AG04450 (cell line): Measurements from ENCODE around the gene WDTC1. TPM values are rescaled to one million over a fixed set of nuclear protein-coding genes. Genes with fewer than 3 reads are reported as not detected.
"Not testable (repeated sequence)": the region's sequence is repeated elsewhere in the genome, so short reads cannot be mapped to it uniquely, and the experiment has no call there.

Experiments used
- CTCF ChIA-PET: fragments of 300-600, 350-600 bp; formaldehyde crosslinking; extraction: SDS; loops from one replicate; lab custom pipeline; 2022; ENCODE audit warnings: antibody characterized with exemption, inconsistent platforms; lab: Charles Lee
- POLR2A ChIA-PET: fragments of 350-600 bp; formaldehyde crosslinking; extraction: SDS; loops from one replicate; lab custom pipeline; 2021; ENCODE audit warnings: antibody characterized with exemption, inconsistent platforms; lab: Yijun Ruan, JAX
- DNase-seq: peaks from one replicate; pipeline ENCODE4 v3.0.0-alpha.2; 2011; ENCODE audit warnings: low read depth, low spot score
- H3K27ac ChIP-seq: one replicate; pipeline ENCODE4 v1.5.1; 2012; ENCODE audit warnings: low read depth, low read length, control low read depth
- H3K27me3 ChIP-seq: one replicate; pipeline ENCODE4 v1.6.0; 2012; ENCODE audit warnings: low read length; ENCODE audit not compliant: control insufficient read depth, insufficient read depth
- H3K4me3 ChIP-seq: 2 replicates; pipeline ENCODE4 v1.5.1; 2011; ENCODE audit warnings: mild to moderate bottlenecking, low read depth, low read length, control low read depth
- H3K9me3 ChIP-seq: 2 replicates; pipeline ENCODE4 v1.5.1; 2012; ENCODE audit warnings: low read length; ENCODE audit not compliant: control insufficient read depth, insufficient read depth
- polyA plus RNA-seq: library from polyadenylated mRNA; depleted of rRNA; stranded (reverse); fragments of >200 nt; gene quantifications from 2 replicates; pipeline ENCODE4 v1.2.3, GENCODE V29; 2011
- TF ChIP-seq, protein P1 (sequence below): IDR thresholded peaks from 2 replicates; pipeline ENCODE4 v1.5.1; 2011; ENCODE audit warnings: low read depth, low read length, control low read depth, inconsistent platforms

WDTC1 gene
- polyA plus RNA-seq, 1 experiment, result 7.1 TPM

DNA sequence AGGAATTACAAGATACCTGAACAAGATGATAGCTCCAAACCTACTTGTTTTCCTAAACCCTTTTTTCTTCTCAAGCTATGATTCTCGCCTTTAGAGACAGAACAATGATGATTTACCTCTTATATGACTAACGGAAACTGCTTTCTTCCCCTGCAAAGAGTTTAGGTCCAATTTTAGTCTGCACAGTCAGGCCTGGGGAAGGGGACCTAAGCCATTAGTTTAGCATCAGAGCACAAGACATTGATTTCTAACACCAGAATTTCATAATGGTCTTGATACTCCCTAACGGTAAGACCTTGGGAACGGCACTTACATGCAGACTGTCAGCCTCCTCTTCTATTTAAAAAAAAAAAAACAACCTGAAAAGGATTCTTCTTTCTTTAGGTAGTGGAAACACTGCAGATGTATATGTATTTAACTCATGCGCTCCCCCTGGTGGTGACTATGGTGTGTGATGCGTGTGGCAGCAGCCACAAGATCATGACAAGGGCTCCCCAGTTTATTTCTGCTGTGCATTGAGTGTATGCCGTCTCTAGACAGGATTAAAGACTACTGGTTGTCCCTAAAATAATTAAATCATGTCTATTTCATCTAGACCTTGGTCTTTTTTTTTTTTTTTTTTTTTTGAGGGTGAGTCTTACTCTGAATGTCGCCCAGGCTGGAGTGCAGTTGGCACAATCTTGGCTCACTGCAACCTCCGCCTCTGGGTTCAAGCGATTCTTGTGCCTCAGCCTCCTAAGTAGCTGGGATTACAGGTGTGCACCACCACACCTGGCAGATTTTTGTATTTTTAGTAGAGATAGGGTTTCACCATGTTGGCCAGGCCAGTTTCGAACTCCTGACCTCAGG is 50.2 kb downstream of the WDTC1 start:
- ChIA-PET POLR2A (interaction anchor here (0.9 kb wide), 1 partner anchor 65 kb away, joined by 3 read pairs; no protein-coding TSS in a partner anchor), CTCF (interaction anchor here (0.6 to 7.2 kb wide), 31 partner anchors 12 to 375 kb away, joined by 3 to 112 read pairs (median 4); partner anchors contain the start of gene SLC9A1)
- H3K9me3 ChIP-seq, result no peaks in the 10 kb centered on the region
- no peak overlapping the region for H3K4me3 ChIP-seq
- H3K27me3 ChIP-seq, result no peaks in the 10 kb centered on the region
- DNase-seq, result peak; percentile 53
- H3K27ac ChIP-seq, result no peak overlapping the region
- TF ChIP-seq, protein P1, sequence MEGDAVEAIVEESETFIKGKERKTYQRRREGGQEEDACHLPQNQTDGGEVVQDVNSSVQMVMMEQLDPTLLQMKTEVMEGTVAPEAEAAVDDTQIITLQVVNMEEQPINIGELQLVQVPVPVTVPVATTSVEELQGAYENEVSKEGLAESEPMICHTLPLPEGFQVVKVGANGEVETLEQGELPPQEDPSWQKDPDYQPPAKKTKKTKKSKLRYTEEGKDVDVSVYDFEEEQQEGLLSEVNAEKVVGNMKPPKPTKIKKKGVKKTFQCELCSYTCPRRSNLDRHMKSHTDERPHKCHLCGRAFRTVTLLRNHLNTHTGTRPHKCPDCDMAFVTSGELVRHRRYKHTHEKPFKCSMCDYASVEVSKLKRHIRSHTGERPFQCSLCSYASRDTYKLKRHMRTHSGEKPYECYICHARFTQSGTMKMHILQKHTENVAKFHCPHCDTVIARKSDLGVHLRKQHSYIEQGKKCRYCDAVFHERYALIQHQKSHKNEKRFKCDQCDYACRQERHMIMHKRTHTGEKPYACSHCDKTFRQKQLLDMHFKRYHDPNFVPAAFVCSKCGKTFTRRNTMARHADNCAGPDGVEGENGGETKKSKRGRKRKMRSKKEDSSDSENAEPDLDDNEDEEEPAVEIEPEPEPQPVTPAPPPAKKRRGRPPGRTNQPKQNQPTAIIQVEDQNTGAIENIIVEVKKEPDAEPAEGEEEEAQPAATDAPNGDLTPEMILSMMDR, result peak; percentile 82

DNA sequence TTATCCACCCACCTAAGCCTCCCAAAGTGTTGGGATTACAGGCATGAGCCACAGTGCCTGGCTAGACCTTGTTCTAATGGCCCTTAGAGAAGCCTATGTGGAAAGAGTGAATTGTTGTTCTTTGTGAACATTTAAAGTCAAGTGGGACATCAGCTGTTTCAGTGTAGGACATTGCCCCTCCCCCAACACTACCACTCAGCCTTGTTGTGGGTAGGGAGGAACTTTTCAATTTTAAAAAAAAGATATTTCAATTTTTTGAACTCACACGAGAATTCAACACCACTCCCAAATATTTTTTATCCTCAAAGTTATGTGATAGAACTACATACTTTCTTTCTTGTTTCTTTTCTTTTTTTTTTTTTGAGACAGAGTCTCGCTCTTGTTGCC is 50.8 kb downstream of the WDTC1 start:
- TF ChIP-seq, protein P1, result no peak
- Histone ChIP-seq H3K4me3 (no peak overlapping the region), H3K27me3 (no peaks in the 10 kb centered on the region), H3K9me3 (no peaks in the 10 kb centered on the region), H3K27ac (no peak overlapping the region)
- DNase-seq, result no peak
- ChIA-PET POLR2A (no interaction called here), CTCF (interaction anchor here (0.6 to 7.2 kb wide), 15 partner anchors 13 to 375 kb away, joined by 3 to 112 read pairs (median 6); no protein-coding TSS in a partner anchor)

DNA sequence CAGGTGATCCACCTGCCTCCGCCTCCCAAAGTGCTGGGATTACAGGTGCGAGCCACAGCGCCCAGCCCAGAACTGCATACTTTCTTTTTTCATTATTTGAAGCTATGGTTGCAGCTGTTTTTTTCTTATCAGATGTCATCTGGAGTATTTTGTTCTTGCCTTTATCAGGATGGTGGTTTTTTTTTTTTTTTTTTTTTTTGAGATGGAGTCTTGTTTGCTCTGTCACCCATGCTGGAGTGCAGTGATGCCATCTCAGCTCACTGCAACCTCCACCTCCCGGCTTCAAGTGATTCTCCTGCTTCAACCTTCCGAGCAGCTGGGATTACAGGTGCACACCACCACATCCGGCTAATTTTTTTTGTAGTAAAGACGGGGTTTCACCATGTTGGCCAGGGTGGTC is 51.4 kb downstream of the WDTC1 start:
- not testable (repeated sequence) for H3K27me3 ChIP-seq, H3K27ac ChIP-seq, H3K9me3 ChIP-seq, DNase-seq, H3K4me3 ChIP-seq
- ChIA-PET POLR2A (interaction anchor here (0.7 kb wide), 1 partner anchor 313 kb away, joined by 8 read pairs; no protein-coding TSS in a partner anchor), CTCF (interaction anchor here (0.6 to 7.2 kb wide), 12 partner anchors 12 to 241 kb away, joined by 3 to 112 read pairs (median 4); no protein-coding TSS in a partner anchor)

DNA sequence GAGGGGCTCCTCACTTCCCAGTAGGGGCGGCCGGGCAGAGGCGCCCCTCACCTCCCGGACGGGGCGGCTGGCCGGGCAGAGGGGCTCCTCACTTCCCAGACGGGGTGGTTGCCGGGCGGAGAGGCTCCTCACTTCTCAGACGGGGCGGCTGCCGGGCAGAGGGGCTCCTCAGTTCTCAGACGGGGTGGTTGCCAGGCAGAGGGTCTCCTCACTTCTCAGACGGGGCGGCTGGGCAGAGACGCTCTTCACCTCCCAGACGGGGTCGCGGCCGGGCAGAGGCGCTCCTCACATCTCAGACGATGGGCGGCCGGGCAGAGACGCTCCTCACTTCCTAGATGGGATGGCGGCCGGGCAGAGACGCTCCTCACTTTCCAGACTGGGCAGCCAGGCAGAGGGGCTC is 54.7 kb downstream of the WDTC1 start:
- H3K27ac ChIP-seq, H3K27me3 ChIP-seq, DNase-seq, H3K9me3 ChIP-seq, CTCF ChIA-PET, POLR2A ChIA-PET, H3K4me3 ChIP-seq: not testable (repeated sequence)

DNA sequence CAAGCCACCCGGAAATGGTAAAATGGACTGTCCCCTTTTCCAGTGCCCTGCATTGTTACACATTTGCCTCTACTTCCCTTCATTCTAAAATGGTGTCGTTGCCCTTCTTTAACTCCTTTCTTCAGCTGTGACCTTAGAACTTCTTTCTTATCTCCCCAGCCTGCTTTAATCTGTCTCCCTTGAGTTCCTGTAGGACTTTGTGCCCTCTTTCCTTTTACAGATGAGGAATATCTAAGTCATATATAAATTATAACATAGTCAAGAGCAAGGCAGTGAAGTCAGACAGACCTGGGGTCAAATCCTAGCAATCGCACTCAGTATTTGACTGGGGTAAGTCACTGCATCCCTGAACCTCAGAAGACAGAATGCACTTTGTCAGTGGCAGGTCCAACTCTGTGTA is 56.1 kb downstream of the WDTC1 start:
- Histone ChIP-seq H3K27ac (no peak overlapping the region), H3K4me3 (no peak overlapping the region), H3K27me3 (no peaks in the 10 kb centered on the region), H3K9me3 (no peaks in the 10 kb centered on the region)
- no peak for DNase-seq
- ChIA-PET CTCF (no interaction called here), POLR2A (no interaction called here)
- TF ChIP-seq, protein P1, result no peak

DNA sequence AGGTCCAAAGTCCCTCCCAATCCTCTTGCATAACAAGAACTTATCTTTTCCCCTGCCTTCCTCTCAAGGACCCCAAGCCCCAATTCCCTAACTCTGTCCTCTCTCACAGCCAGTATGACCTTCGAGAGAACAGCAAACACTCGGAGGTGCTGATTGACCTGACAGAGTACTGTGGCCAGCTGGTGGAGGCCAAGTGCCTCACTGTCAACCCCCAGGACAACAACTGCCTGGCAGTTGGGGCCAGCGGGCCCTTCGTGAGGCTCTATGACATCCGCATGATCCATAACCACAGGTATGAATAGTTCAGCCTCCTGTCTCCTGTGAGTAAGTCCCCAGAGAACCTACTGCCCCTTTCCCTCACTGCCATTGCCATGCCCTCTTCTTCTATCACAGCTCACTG is 57.7 kb downstream of the WDTC1 start:
- ChIA-PET CTCF (interaction anchor here (0.8 to 1.1 kb wide), 2 partner anchors 12 to 192 kb away, joined by 5 to 9 read pairs; no protein-coding TSS in a partner anchor), POLR2A (interaction anchor here (0.7 kb wide), 1 partner anchor 92 kb away, joined by 4 read pairs; no protein-coding TSS in a partner anchor)
- no peak for DNase-seq
- Histone ChIP-seq H3K27me3 (no peaks in the 10 kb centered on the region), H3K27ac (no peak overlapping the region), H3K4me3 (no peak overlapping the region), H3K9me3 (no peaks in the 10 kb centered on the region)
- TF ChIP-seq, protein P1, result no peak
